ENCODE data around the gene DLX5. TPM values are rescaled to one million over a fixed set of nuclear protein-coding genes. Genes with fewer than 3 reads are reported as not detected.

The DLX5 gene
- total and polyA plus RNA-seq, 2 donors (not counting 3 experiments of a cell fraction or from before 2014, with no cell fraction given) = not detected

- Histone ChIP-seq H3K9ac (replicated peaks; ENCODE audit: extremely low read depth, insufficient read depth, low read length) (no peak overlapping the region), H3K79me2 (ENCODE audit: control insufficient read depth, insufficient read depth, low read length) (no peaks in the 10 kb centered on the region), H3K4me2 (ENCODE audit: insufficient read depth, low read length) (no peak overlapping the region), H3K27ac (ENCODE audit: insufficient read depth, low read depth, low read length) (no peak overlapping the region), H4K20me1 (replicated peaks; ENCODE audit: control insufficient read depth, extremely low read depth, insufficient read depth, low read length) (no peaks in the 10 kb centered on the region), H3K9me3 (replicated peaks; ENCODE audit: control insufficient read depth, insufficient read depth, low read length) (no peaks in the 10 kb centered on the region), H3K4me1 (ENCODE audit: control insufficient read depth, extremely low read depth, insufficient read depth, low read length) (no peaks in the 10 kb centered on the region), H2AFZ (ENCODE audit: low read depth, low read length) (no peak overlapping the region), H3K36me3 (ENCODE audit: control insufficient read depth in 2 of 2, extremely low read depth in 1 of 2, insufficient read depth in 2 of 2, low read length in 2 of 2) (no peaks in the 10 kb centered on the region), H3K4me3 (replicated peaks in 1 of 3; ENCODE audit: insufficient read depth in 1 of 3, low read depth in 1 of 3, low read length in 3 of 3) (no peak overlapping the region), H3K27me3 (ENCODE audit: control insufficient read depth in 2 of 2, insufficient read depth in 2 of 2, low read length in 2 of 2) (no peaks in the 10 kb centered on the region), H3K9me1 (replicated peaks; ENCODE audit: control insufficient read depth, extremely low read depth, insufficient read depth, low read length) (no peaks in the 10 kb centered on the region)
- TF ChIP-seq POLR2AphosphoS5 (IDR thresholded peaks at IDR 0.05; ENCODE audit: insufficient read depth, low read depth, low read length) = no peak
- DNase-seq (ENCODE audit: low read depth, low spot score) (no peak), FAIRE-seq (no peak)
- BruUV-seq (replicated peaks) = no TSS peak
- ChIA-PET CTCF (no interaction called here), POLR2A (no interaction called here)
- dilution Hi-C loops (cut with MboI; ENCODE audit: extremely low pct_ligation_motif_present, low sequenced_read_pairs) (no loop called here), intact Hi-C loops (cut with micrococcal nuclease) (no loop called here)
These were observed 50.6 kb downstream of the DLX5 start for GRCh38 chr7:96973986-96974385.

DNA sequence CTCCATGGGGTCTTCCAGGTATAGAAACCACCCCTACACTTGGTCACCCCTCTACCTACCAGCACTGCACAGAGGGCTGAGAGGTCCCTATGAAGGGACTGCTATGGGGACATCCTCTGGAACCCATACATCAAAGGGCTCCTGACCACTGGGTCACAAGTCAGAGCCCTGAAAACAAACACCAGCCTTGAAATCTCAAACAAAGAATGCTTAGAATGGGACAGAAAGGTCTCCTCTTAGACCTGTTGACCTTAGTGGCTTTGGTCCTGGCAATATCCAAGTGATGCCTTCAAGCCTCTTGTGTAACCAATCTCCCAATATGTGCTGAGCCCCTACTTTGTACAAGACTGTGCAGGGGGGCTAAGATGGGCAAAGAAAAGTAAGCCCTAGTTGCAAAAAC is 53.9 kb downstream of the DLX5 start:
- Histone ChIP-seq H3K9me1 (replicated peaks; ENCODE audit: control insufficient read depth, extremely low read depth, insufficient read depth, low read length) (no peaks in the 10 kb centered on the region), H3K4me3 (replicated peaks in 1 of 3; ENCODE audit: insufficient read depth in 1 of 3, low read depth in 1 of 3, low read length in 3 of 3) (no peak overlapping the region), H3K36me3 (ENCODE audit: control insufficient read depth in 2 of 2, extremely low read depth in 1 of 2, insufficient read depth in 2 of 2, low read length in 2 of 2) (no peaks in the 10 kb centered on the region), H3K4me2 (ENCODE audit: insufficient read depth, low read length) (no peak overlapping the region), H4K20me1 (replicated peaks; ENCODE audit: control insufficient read depth, extremely low read depth, insufficient read depth, low read length) (no peaks in the 10 kb centered on the region), H3K79me2 (ENCODE audit: control insufficient read depth, insufficient read depth, low read length) (no peaks in the 10 kb centered on the region), H3K27ac (ENCODE audit: insufficient read depth, low read depth, low read length) (no peak overlapping the region), H2AFZ (ENCODE audit: low read depth, low read length) (no peak overlapping the region), H3K27me3 (ENCODE audit: control insufficient read depth in 2 of 2, insufficient read depth in 2 of 2, low read length in 2 of 2) (no peaks in the 10 kb centered on the region), H3K4me1 (ENCODE audit: control insufficient read depth, extremely low read depth, insufficient read depth, low read length) (no peaks in the 10 kb centered on the region), H3K9ac (replicated peaks; ENCODE audit: extremely low read depth, insufficient read depth, low read length) (no peak overlapping the region), H3K9me3 (replicated peaks; ENCODE audit: control insufficient read depth, insufficient read depth, low read length) (no peaks in the 10 kb centered on the region)
- ChIA-PET CTCF (no interaction called here), POLR2A (no interaction called here)
- intact Hi-C loops (cut with micrococcal nuclease) (no loop called here), dilution Hi-C loops (cut with MboI; ENCODE audit: extremely low pct_ligation_motif_present, low sequenced_read_pairs) (no loop called here)
- DNase-seq (ENCODE audit: low read depth, low spot score) = no peak
- FAIRE-seq = no peak
- BruUV-seq (replicated peaks) = no TSS peak
- no peak for TF ChIP-seq POLR2AphosphoS5 (IDR thresholded peaks at IDR 0.05; ENCODE audit: insufficient read depth, low read depth, low read length)
- TF ChIP-seq POLR2A (IDR thresholded peaks at IDR 0.05; ENCODE audit: low read depth, low read length) = no peak
- no peak for TF ChIP-seq FOS (IDR thresholded peaks at IDR 0.05; ENCODE audit: borderline replicate concordance, insufficient read depth, low read length)
- no peak for TF ChIP-seq JUN (IDR thresholded peaks at IDR 0.05; ENCODE audit: borderline replicate concordance, insufficient read depth, insufficient read length, low read depth)
- TF ChIP-seq, protein P1, sequence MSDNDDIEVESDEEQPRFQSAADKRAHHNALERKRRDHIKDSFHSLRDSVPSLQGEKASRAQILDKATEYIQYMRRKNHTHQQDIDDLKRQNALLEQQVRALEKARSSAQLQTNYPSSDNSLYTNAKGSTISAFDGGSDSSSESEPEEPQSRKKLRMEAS (IDR thresholded peaks at IDR 0.05; ENCODE audit: insufficient read depth, insufficient read length) = no peak
- no peak for TF ChIP-seq MYC (IDR thresholded peaks at IDR 0.05; ENCODE audit: low read depth, low read length)
- TF ChIP-seq EZH2 (IDR thresholded peaks at IDR 0.05; ENCODE audit: borderline replicate concordance, low read depth, low read length, severe bottlenecking) = no peak
- no peak for TF ChIP-seq CTCF (IDR thresholded peaks at IDR 0.05; ENCODE audit: extremely low read depth in 1 of 2, insufficient read depth in 1 of 2, low read depth in 1 of 2, low read length in 2 of 2)
- TF ChIP-seq GATA2 (IDR thresholded peaks at IDR 0.05; ENCODE audit: insufficient read depth, insufficient read length, low read depth, low read length) = no peak

Measured in endothelial cell of umbilical vein (primary cell).